Smooth muscle cell of the pulmonary artery (primary cell): ENCODE measurements around the gene TP53TG3E. TPM values are rescaled to one million over a fixed set of nuclear protein-coding genes. Genes with fewer than 3 reads are reported as not detected.

ENCODE experiments used
- total RNA-seq: library from RNA; depleted of rRNA; stranded (reverse); fragments of >200 nt; gene quantifications from 2 replicates; pipeline ENCODE4 v1.2.3, GENCODE V29; 2014

Gene TP53TG3E
- not detected in 2 replicates for total RNA-seq

DNA sequence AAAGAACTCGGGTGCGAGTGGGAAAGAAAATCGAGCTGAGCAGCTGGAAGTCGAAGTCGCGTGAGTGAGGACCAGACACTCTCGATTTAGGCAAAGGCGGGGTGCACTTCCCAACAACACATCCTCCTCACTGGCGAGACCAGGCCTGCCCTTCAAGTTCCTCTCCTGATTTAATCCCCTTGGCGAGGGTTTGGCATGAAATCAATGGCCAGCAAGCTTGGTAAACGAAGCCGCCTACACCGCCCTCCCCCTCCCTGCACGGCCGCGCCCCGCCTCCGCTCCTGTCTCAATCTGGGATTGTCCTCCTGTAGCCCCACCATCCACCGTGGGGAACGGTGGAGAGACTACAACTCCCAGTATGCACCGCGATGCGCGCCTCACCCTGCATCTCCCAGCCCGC, at the start of gene TP53TG3E:
Gene TP53TG3E, plus strand, starts transcription at position 301 of the 400 bp plus-strand sequence. Its CDS starts 68 bp downstream, at position 369.

Other genes with a start within 250 kb of the TP53TG3E start
- not detected in 2 replicates for gene TP53TG3C, start 110.1 kb upstream of the TP53TG3E start, total RNA-seq
- not detected in 2 replicates for gene TP53TG3B, start 56.5 kb downstream of the TP53TG3E start, total RNA-seq
- gene TP53TG3F, start 155.3 kb downstream of the TP53TG3E start, total RNA-seq, result not detected in 2 replicates